ENCODE data around the gene CELF5.

DNA sequence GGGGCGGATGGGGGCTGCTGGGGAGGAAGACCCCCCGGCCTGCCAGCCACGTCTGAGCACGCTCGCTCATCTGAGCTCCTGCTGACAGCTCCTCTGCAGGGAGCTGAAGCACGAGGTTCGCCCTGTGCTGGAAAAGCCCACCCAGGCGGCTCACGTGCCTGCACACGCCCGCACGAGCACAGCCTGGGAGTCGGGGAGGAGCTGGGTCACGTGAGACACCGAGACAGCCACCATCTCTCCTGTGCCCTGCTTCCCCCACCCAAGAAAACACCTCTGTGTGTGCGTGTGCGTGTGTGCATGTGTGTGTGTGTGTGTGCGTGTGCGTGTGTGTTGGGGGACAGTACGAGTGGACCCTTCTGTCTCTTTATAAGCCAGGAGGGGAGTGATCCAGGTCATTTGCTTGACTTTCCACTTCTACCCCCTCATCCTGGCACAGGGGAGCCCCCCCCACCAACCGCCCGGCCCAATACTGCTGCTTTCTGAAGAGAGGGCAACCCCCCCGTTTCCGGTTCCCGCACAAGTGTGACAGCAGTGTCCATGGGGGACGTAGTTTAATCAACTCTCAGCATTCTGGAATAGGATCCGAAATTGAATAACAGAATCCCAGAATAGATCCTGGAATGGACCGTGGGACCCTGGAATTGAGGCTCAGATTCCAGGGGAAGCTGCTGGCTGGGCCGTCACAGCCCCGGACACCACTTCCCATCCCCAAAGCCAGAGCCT is 42.5 kb downstream of the CELF5 start:
- TF ChIP-seq CTCF (IDR thresholded peaks at IDR 0.05) (no peak), POLR2A (IDR thresholded peaks at IDR 0.05) (no peak)
